ENCODE data around the gene NTHL1.

NTHL1 gene

DNA sequence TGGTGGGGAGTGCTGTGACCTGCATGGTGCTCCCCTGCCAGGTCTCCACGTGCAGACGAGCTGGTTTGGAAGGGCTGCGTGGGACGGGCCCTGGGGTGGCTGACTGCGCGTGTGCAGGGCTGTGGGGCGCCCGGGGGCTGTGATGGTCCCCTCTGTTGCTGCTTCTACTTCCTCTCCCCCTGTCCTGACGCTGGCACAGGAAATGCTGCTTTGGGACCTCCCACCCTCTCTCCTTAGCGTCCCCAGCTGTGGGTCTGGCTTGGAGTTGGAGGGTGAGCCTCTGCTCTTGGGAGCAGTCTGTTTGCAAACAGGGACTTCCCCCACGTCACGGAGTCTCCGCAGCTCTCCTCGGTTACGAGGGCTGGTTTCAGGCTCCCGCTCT is 35.3 kb upstream of the NTHL1 start:
- H3K27me3 ChIP-seq, result no peaks in the 10 kb centered on the region
- no peaks in the 10 kb centered on the region for H3K9me3 ChIP-seq
- H3K36me3 ChIP-seq, result peaks cover 100% of the 10 kb centered on the region
- TF ChIP-seq, protein P1, sequence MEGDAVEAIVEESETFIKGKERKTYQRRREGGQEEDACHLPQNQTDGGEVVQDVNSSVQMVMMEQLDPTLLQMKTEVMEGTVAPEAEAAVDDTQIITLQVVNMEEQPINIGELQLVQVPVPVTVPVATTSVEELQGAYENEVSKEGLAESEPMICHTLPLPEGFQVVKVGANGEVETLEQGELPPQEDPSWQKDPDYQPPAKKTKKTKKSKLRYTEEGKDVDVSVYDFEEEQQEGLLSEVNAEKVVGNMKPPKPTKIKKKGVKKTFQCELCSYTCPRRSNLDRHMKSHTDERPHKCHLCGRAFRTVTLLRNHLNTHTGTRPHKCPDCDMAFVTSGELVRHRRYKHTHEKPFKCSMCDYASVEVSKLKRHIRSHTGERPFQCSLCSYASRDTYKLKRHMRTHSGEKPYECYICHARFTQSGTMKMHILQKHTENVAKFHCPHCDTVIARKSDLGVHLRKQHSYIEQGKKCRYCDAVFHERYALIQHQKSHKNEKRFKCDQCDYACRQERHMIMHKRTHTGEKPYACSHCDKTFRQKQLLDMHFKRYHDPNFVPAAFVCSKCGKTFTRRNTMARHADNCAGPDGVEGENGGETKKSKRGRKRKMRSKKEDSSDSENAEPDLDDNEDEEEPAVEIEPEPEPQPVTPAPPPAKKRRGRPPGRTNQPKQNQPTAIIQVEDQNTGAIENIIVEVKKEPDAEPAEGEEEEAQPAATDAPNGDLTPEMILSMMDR (IDR thresholded peaks at IDR 0.05), result no peak
- no peak overlapping the region for H3K27ac ChIP-seq
- H3K4me1 ChIP-seq (ENCODE audit: control insufficient read depth in 1 of 2, insufficient read depth in 1 of 2, low read depth in 1 of 2, low read length in 1 of 2), result no peaks in the 10 kb centered on the region
- H3K4me3 ChIP-seq (ENCODE audit: low read depth in 1 of 2, low read length in 1 of 2), result no peak overlapping the region

DNA sequence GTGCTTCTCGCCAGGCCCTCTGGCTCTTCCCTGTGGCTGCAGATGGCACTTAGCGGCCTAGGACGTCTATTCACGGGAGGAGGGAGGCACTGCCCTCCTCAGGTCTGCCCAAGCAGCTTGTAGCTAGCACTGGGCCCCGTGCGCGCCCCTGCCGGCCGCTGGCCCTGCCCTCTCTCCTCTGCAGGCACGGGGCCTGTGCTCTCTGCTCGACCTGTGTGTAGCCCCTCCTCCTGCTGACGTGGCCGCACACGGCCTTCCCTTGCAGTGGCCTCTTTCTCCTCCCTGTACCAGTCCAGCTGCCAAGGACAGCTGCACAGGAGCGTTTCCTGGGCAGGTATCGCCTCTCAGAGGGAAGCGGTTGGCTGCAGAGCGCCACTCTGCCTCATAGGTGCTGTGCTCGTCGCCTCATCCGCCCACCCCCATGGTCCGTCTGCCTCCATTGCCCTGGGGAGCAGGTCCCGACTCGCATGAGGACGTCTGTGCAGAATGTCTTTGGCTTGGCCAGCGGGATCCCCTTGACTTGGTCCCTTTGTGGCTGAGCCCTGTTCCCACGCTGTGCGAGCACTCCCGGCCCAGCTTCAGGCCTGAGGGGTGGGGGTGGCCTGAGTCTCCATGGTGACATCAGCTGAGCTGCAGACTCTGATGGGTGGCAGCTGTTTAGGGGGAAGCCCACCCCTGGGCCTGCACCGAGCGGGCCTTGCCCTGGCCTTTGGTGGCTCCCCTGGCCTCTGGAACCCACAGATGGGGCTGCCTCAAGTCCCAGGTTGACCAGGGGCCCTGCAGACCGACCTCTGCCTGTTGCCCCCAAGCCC is 34.7 kb upstream of the NTHL1 start:
- H3K4me3 ChIP-seq (ENCODE audit: low read depth in 1 of 2, low read length in 1 of 2), result no peak overlapping the region
- peaks cover 100% of the 10 kb centered on the region for H3K36me3 ChIP-seq
- no peaks in the 10 kb centered on the region for H3K27me3 ChIP-seq
- TF ChIP-seq, protein P1 (IDR thresholded peaks at IDR 0.05), result no peak
- no peaks in the 10 kb centered on the region for H3K9me3 ChIP-seq
- H3K4me1 ChIP-seq (ENCODE audit: control insufficient read depth in 1 of 2, insufficient read depth in 1 of 2, low read depth in 1 of 2, low read length in 1 of 2), result no peaks in the 10 kb centered on the region
- no peak overlapping the region for H3K27ac ChIP-seq

DNA sequence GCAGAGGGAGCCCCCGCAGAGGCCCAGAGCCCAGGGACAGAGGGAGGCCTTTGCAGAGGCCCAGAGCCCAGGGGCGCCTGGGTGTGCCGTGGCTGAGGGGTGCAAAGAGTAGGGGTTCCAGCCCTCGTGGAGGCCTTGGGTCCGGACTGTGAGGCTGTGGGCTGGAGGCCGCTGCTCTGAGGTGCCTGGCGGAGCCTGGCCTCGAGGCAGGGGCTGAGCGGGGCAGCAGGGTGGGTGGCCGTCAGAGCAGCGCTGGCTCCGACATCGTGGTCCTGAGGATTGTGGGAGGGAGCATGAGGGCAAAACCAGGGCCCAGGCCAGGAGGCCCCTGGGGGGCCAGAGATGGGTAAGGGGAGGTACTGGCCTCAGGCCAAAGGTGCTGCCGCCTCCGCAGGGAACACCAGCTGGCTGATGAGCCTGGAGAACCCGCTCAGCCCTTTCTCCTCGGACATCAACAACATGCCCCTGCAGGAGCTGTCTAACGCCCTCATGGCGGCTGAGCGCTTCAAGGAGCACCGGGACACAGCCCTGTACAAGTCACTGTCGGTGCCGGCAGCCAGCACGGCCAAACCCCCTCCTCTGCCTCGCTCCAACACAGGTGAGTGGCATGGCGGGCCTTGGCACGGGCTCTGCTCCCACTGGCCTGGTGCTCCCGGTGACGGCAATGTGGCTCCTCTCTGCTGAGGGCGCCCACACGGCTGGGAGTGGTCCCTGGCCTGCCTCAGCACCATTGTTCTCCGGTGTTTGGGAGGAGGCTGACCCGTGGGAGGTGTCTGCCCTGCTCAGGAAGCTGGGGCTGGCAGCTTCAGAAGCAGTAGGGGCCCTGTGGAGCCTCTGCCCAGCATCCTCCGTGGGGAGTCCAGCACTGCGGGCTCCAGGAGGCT is 33.8 kb upstream of the NTHL1 start:
- Histone ChIP-seq H3K4me1 (ENCODE audit: control insufficient read depth in 1 of 2, insufficient read depth in 1 of 2, low read depth in 1 of 2, low read length in 1 of 2) (no peaks in the 10 kb centered on the region), H3K36me3 (peaks cover 100% of the 10 kb centered on the region), H3K27ac (no peak overlapping the region), H3K4me3 (ENCODE audit: low read depth in 1 of 2, low read length in 1 of 2) (no peak overlapping the region), H3K27me3 (no peaks in the 10 kb centered on the region), H3K9me3 (no peaks in the 10 kb centered on the region)
- TF ChIP-seq, protein P1 (IDR thresholded peaks at IDR 0.05), result no peak

DNA sequence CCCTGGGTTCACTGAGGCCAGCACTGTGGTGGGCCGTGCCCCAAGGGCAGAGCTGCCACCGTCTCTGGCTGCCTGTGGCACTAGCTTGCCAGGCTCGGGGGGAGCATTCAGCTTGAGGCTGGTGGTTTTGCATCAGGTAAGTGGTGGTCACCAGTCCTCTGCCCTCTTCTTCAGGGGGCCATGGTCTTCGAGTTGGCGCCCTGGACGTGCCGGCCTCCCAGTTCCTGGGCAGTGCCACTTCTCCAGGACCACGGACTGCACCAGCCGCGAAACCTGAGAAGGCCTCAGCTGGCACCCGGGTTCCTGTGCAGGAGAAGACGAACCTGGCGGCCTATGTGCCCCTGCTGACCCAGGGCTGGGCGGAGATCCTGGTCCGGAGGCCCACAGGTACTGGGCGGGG is 32.4 kb upstream of the NTHL1 start:
- Histone ChIP-seq H3K4me1 (ENCODE audit: control insufficient read depth in 1 of 2, insufficient read depth in 1 of 2, low read depth in 1 of 2, low read length in 1 of 2) (no peaks in the 10 kb centered on the region), H3K27ac (no peak overlapping the region), H3K36me3 (peaks cover 99% of the 10 kb centered on the region), H3K27me3 (no peaks in the 10 kb centered on the region), H3K4me3 (ENCODE audit: low read depth in 1 of 2, low read length in 1 of 2) (no peak overlapping the region), H3K9me3 (no peaks in the 10 kb centered on the region)
- TF ChIP-seq, protein P1 (IDR thresholded peaks at IDR 0.05), result no peak

DNA sequence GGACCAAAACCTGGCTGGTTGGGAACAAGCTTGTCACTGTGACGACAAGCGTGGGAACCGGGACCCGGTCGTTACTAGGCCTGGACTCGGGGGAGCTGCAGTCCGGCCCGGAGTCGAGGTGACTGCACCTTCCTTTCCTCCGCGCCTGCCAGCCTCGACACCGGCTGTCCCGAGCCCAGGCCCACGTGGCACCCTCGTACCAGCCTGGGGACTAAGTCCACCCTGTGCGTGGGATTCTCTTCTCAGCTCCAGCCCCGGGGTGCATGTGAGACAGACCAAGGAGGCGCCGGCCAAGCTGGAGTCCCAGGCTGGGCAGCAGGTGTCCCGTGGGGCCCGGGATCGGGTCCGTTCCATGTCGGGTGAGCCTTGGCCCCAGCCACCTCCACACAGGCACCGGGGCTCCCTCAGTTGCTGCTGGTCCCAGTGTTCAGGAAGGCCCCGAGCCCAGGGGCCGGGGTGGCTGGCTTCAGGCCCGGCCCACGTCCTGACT is 31.7 kb upstream of the NTHL1 start:
- TF ChIP-seq, protein P1 (IDR thresholded peaks at IDR 0.05), result no peak
- Histone ChIP-seq H3K27ac (no peak overlapping the region), H3K4me1 (ENCODE audit: control insufficient read depth in 1 of 2, insufficient read depth in 1 of 2, low read depth in 1 of 2, low read length in 1 of 2) (no peaks in the 10 kb centered on the region)

More for the DNA sequence above, 31.7 kb upstream of the NTHL1 start:
- Histone ChIP-seq H3K9me3 (no peaks in the 10 kb centered on the region), H3K27me3 (no peaks in the 10 kb centered on the region), H3K4me3 (ENCODE audit: low read depth in 1 of 2, low read length in 1 of 2) (no peak overlapping the region), H3K36me3 (peaks cover 99% of the 10 kb centered on the region)

All from neutrophil (primary cell).